K562 (cell line): Measurements from ENCODE around the gene SERAC1. TPM values are rescaled to one million over a fixed set of nuclear protein-coding genes. Genes with fewer than 3 reads are reported as not detected.

Source experiments
- ATAC-seq: fragments of 200-7000 bp; cut with Tn5 transposase; 3 replicates; pipeline ENCODE4 v1.9.1; 2020; ENCODE audit warnings: moderate library complexity
- BruUV-seq: library from RNA; stranded (reverse); fragments of 400-500 nt; replicated peaks from 2 replicates; lab custom pipeline; 2021; lab: Mats Ljungman, UMichigan
- CTCF ChIA-PET: fragments of 300-600 bp; formaldehyde crosslinking; extraction: SDS; loops from one replicate; lab custom pipeline; 2021; ENCODE audit warnings: low intra/inter-chr PET ratio; lab: Yijun Ruan, JAX
- POLR2A ChIA-PET: fragments of 300-600, 350-650 bp; sonication (Branson Sonifier 250); formaldehyde crosslinking; extraction: SDS; loops from one replicate; lab custom pipeline; 2021; ENCODE audit warnings: antibody characterized with exemption, inconsistent platforms; lab: Yijun Ruan, JAX
- DNase-seq, 4 experiments: peaks; one replicate each; pipeline versions ENCODE4 v3.0.0 to v3.0.0-alpha.2; 2011 to 2018; ENCODE audit warnings: low spot score in 3 of 4, mixed read lengths in 3 of 4; ENCODE audit errors: extremely low read depth in 1 of 4
- FAIRE-seq: peaks from 2 replicates; lab custom pipeline; 2011; peaks lifted over from hg19 to GRCh38; lab: Jason Lieb, UNC
- H2AFZ ChIP-seq: 2 replicates; pipeline ENCODE4 v1.6.0; 2011; ENCODE audit warnings: low read depth, low read length, control low read depth, inconsistent platforms
- H3K27ac ChIP-seq: fragments of 200-600 bp; 3 replicates; pipeline ENCODE4 v1.8.0; 2011; ENCODE audit warnings: low read depth, mild to moderate bottlenecking, control low read depth, inconsistent platforms, low read length, moderate library complexity, mixed read lengths; ENCODE audit errors: extremely low read depth
- H3K27me3 ChIP-seq, 2 experiments: fragments of 300-600 bp in 1 of 2; 2 replicates in 1 of 2; 3 replicates in 1 of 2; pipeline versions ENCODE4 v1.6.0 to v1.8.0; 2011; ENCODE audit warnings: inconsistent platforms in 2 of 2, low read length in 2 of 2, mild to moderate bottlenecking in 1 of 2, mixed read lengths in 1 of 2, moderate library complexity in 1 of 2; ENCODE audit not compliant: control insufficient read depth in 2 of 2, insufficient read depth in 2 of 2
- H3K36me3 ChIP-seq: fragments of 300-600 bp; 3 replicates; pipeline ENCODE4 v1.8.0; 2011; ENCODE audit warnings: mild to moderate bottlenecking, low read length, inconsistent platforms; ENCODE audit not compliant: control insufficient read depth, insufficient read depth
- H3K4me1 ChIP-seq, 2 experiments: fragments of 200-600 bp in 1 of 2; replicated peaks in 1 of 2; 2 replicates in 1 of 2; 3 replicates in 1 of 2; pipeline versions ENCODE4 v1.5.1 to v1.8.0; 2011; ENCODE audit warnings: inconsistent platforms in 2 of 2, low read length in 2 of 2, mild to moderate bottlenecking in 1 of 2, mixed read lengths in 1 of 2, moderate library complexity in 1 of 2; ENCODE audit not compliant: control insufficient read depth in 2 of 2, insufficient read depth in 2 of 2
- H3K4me2 ChIP-seq: 2 replicates; pipeline ENCODE4 v1.6.1; 2011; ENCODE audit warnings: low read length, control low read depth, inconsistent platforms, mixed read lengths; ENCODE audit not compliant: insufficient read depth
- H3K4me3 ChIP-seq: fragments of 200-600 bp; sonication (generic), shearing (Covaris generic); 2 replicates; pipeline ENCODE4 v1.5.1; 2016; ENCODE audit warnings: control low read depth, inconsistent platforms
- H3K79me2 ChIP-seq: fragments of 200-600 bp; 3 replicates; pipeline ENCODE4 v1.8.0; 2011; ENCODE audit warnings: low read length, inconsistent platforms; ENCODE audit not compliant: control insufficient read depth, insufficient read depth
- H3K9ac ChIP-seq, 2 experiments: 2 replicates each; pipeline versions ENCODE4 v1.6.0 to v1.6.1; 2011; ENCODE audit warnings: low read depth in 2 of 2, low read length in 2 of 2, control low read depth in 1 of 2, inconsistent platforms in 1 of 2, mild to moderate bottlenecking in 1 of 2, mixed read lengths in 1 of 2; ENCODE audit not compliant: insufficient read depth in 1 of 2
- H3K9me1 ChIP-seq: one replicate; pipeline ENCODE4 v1.6.0; 2011; ENCODE audit warnings: inconsistent platforms, mild to moderate bottlenecking, low read length, moderate library complexity; ENCODE audit not compliant: control insufficient read depth, insufficient read depth
- H3K9me3 ChIP-seq: replicated peaks from 2 replicates; pipeline ENCODE4 v1.5.1; 2011; ENCODE audit warnings: low read depth, low read length, inconsistent platforms; ENCODE audit not compliant: control insufficient read depth, insufficient read depth
- H4K20me1 ChIP-seq: replicated peaks from 2 replicates; pipeline ENCODE4 v1.6.1; 2011; ENCODE audit warnings: low read length, inconsistent platforms, mixed read lengths; ENCODE audit not compliant: control insufficient read depth, insufficient read depth
- ARID2 ChIP-seq: fragments of 450-650 bp; IDR thresholded peaks from 2 replicates; pipeline ENCODE4 v1.6.1; 2017; ENCODE audit warnings: antibody characterized with exemption, mild to moderate bottlenecking
- RERE ChIP-seq: sonication (generic); formaldehyde crosslinking; IDR thresholded peaks from 2 replicates; pipeline ENCODE4 v1.8.0; 2023; ENCODE audit warnings: missing genetic modification reagents, mild to moderate bottlenecking, borderline replicate concordance
- YBX1 ChIP-seq: fragments of 450-650 bp; IDR thresholded peaks from 2 replicates; pipeline ENCODE4 v1.7.1; 2016; ENCODE audit warnings: mild to moderate bottlenecking
- ZNF274 ChIP-seq: IDR thresholded peaks from 2 replicates; pipeline ENCODE4 v1.6.1; 2011; ENCODE audit warnings: low read depth, mild to moderate bottlenecking, low read length, moderate library complexity, borderline replicate concordance
- WGBS: fragments of 100-300 bp; shearing (Covaris generic); methylation state at CpG from one replicate; pipeline ENCODE4 v1.1.6; 2016; ENCODE audit warnings: low coverage, mixed read lengths; ENCODE audit not compliant: insufficient coverage; ENCODE audit errors: missing lambda C conversion rate; 5-methylcytosine and 5-hydroxymethylcytosine counted together
- in situ Hi-C: fragments of 300-500 bp; cut with MboI; formaldehyde crosslinking; loops from 4 replicates; pipeline ENCODE4 v1.15.0; 2018; ENCODE audit warnings: inconsistent platforms, mixed read lengths
- intact Hi-C: fragments of 100-400 bp; cut with micrococcal nuclease; formaldehyde crosslinking; loops from 2 replicates; pipeline ENCODE4 v1.14.2; 2022
- polyA plus RNA-seq, 8 experiments: library from polyadenylated mRNA; depleted of rRNA in 4 of 8; stranded (reverse) in 5 of 8; unstranded in 3 of 8; fragments of >200 nt; fragmentation: Nextera tagmentation in 2 of 8; fragmentation: Illumina TruSeq in 1 of 8; extraction: Ambion mirVana in 2 of 8; extraction: Trizol in 1 of 8; gene quantifications; 2 replicates each; pipeline versions ENCODE4 v1.2.1 to v1.2.3, GENCODE V29; 2011 to 2014; ENCODE audit warnings: inconsistent platforms in 1 of 8, missing spikeins in 1 of 8
- total RNA-seq, 7 experiments: library from RNA; depleted of rRNA in 6 of 7; stranded (reverse); fragments of >200 nt in 6 of 7; fragmentation: Illumina TruSeq in 2 of 7; extraction: Trizol in 2 of 7; gene quantifications; 2 replicates each; pipeline versions ENCODE4 v1.2.1 to v1.2.3, GENCODE V29; 2011 to 2021; ENCODE audit warnings: low replicate concordance in 1 of 7

SERAC1 gene
- total and polyA plus RNA-seq, 9 of the 15 experiments (the other 6 are each of a cell fraction or from before 2014, with no cell fraction given): 1.8 to 6.2 (median 2.8) TPM

GRCh38 chr6:158063736-158064135, 104.3 kb downstream of the SERAC1 start:
- peaks cover 0 to 25% of the 10 kb centered on the region in 2 experiments; a peak in 1 of 5 replicates for H3K4me1 ChIP-seq
- H3K4me3 ChIP-seq: no peak overlapping the region
- no peaks in the 10 kb centered on the region for H3K27me3 ChIP-seq
- H2AFZ ChIP-seq: no peak overlapping the region
- no peak for ATAC-seq
- H3K9me3 ChIP-seq: no peaks in the 10 kb centered on the region
- no TSS peak for BruUV-seq
- H4K20me1 ChIP-seq: 0 out of 2 replicates have a peak, but pooled peaks cover 4% of the 10 kb centered on the region
- ChIA-PET POLR2A (interaction anchor here (0.6 kb wide), 1 partner anchor 300 kb away, joined by 4 read pairs; no protein-coding TSS in a partner anchor), CTCF (interaction anchor here (0.7 kb wide), 1 partner anchor 10 kb away, joined by 3 read pairs; no protein-coding TSS in a partner anchor)
- no peak for DNase-seq
- H3K27ac ChIP-seq: no peak overlapping the region
- in situ Hi-C loops: no loop called here
- no peak for FAIRE-seq
- H3K79me2 ChIP-seq: no peaks in the 10 kb centered on the region
- H3K9ac ChIP-seq: 0 out of 4 replicates have a peak overlapping the region, but pooled peaks of 1 of the 2 experiments have one; percentile 49
- H3K4me2 ChIP-seq: no peak overlapping the region
- no peaks in the 10 kb centered on the region for H3K9me1 ChIP-seq
- peaks cover 36% of the 10 kb centered on the region; the same call in 2 of the 3 replicates for H3K36me3 ChIP-seq
- intact Hi-C loops: no loop called here
- no peak for TF ChIP-seq YBX1
- TF ChIP-seq ZNF274: no peak
- no peak for TF ChIP-seq ARID2
- no peak for TF ChIP-seq RERE
- 90% methylated on average over 11 of the region's 11 CpGs for WGBS
